Thoracic aorta (tissue), 2 donors: ENCODE results near the gene REM2. TPM values are rescaled to one million over a fixed set of nuclear protein-coding genes. Genes with fewer than 3 reads are reported as not detected.
A peak's percentile ranks its signal among the peaks of the same experiment; 100 is the strongest.
"Not testable (repeated sequence)": the region's sequence is repeated elsewhere in the genome, so short reads cannot be mapped to it uniquely, and the experiment has no call there.

Experiments
- ATAC-seq: fragments of 150-250 bp; one replicate; pipeline ENCODE4 v1.8.0; 2017; ENCODE audit warnings: low read depth; ENCODE audit not compliant: insufficient number of reproducible peaks, low FRiP score
- DNase-seq: peaks from one replicate; pipeline ENCODE4 v3.0.0-alpha.2; 2020; ENCODE audit warnings: low spot score
- H3K27ac ChIP-seq, 2 donors: fragments of 200-600 bp; sonication (generic); 1 replicate in 1 of 2; 2 replicates in 1 of 2; pipeline ENCODE4 v1.5.1; 2016; ENCODE audit warnings: mild to moderate bottlenecking in 2 of 2, moderate library complexity in 2 of 2
- H3K27me3 ChIP-seq: fragments of 200-600 bp; sonication (generic); replicated peaks from 2 replicates; pipeline ENCODE4 v1.6.0; 2016; ENCODE audit warnings: mild to moderate bottlenecking; ENCODE audit not compliant: insufficient read depth
- H3K36me3 ChIP-seq: fragments of 200-600 bp; sonication (generic); one replicate; pipeline ENCODE4 v1.5.1; 2016
- H3K4me1 ChIP-seq, 2 donors: fragments of 200-600 bp; sonication (generic); 1 replicate in 1 of 2; 2 replicates in 1 of 2; pipeline versions ENCODE4 v1.5.1 to v1.6.0; 2016; ENCODE audit warnings: low read depth in 2 of 2, mild to moderate bottlenecking in 1 of 2; ENCODE audit not compliant: control insufficient read depth in 1 of 2
- H3K4me3 ChIP-seq: fragments of 200-600 bp; sonication (generic); 2 replicates; pipeline ENCODE4 v1.5.1; 2016; ENCODE audit warnings: mild to moderate bottlenecking
- H3K9me3 ChIP-seq: fragments of 200-600 bp; sonication (generic); 2 replicates; pipeline ENCODE4 v1.5.1; 2016
- CTCF ChIP-seq: fragments of 200-600 bp; sonication (generic); IDR thresholded peaks from one replicate; pipeline ENCODE4 v1.5.1; 2019; ENCODE audit warnings: antibody characterized with exemption
- total RNA-seq, 2 donors: library from RNA; depleted of rRNA; stranded (reverse); fragments of >200 nt; gene quantifications; one replicate each; pipeline versions ENCODE4 v1.1.0 to v1.2.3, GENCODE V29; 2016

REM2 gene
- total RNA-seq, 2 donors from 2014 or later, result 0.28 TPM; not detected in 1

- Histone ChIP-seq H3K4me1 (peaks cover 57 to 88% of the 10 kb centered on the region in 2 donors), H3K36me3 (peaks cover 20% of the 10 kb centered on the region), H3K27me3 (no peaks in the 10 kb centered on the region), H3K9me3 (no peaks in the 10 kb centered on the region), H3K4me3 (peak overlapping the region; percentile 46), H3K27ac (peak overlapping the region; percentile 91 to 96)
- TF ChIP-seq CTCF, result no peak
- DNase-seq, result peak; percentile 25
- no peak for ATAC-seq
Measured at GRCh38 chr14:22849212-22849819, 33.7 kb upstream of the REM2 start.

- H3K27me3 ChIP-seq, result no peaks in the 10 kb centered on the region
- peak; percentile 86 for DNase-seq
- peak overlapping the region; percentile 91 to 96 for H3K27ac ChIP-seq
- TF ChIP-seq CTCF, result no peak
- peaks cover 2% of the 10 kb centered on the region for H3K36me3 ChIP-seq
- H3K9me3 ChIP-seq, result no peaks in the 10 kb centered on the region
- H3K4me1 ChIP-seq, result peaks cover 54 to 70% of the 10 kb centered on the region in 2 donors
- H3K4me3 ChIP-seq, result no peak overlapping the region
- ATAC-seq, result peak; percentile 35
Measured at GRCh38 chr14:22850944-22851764, 31.9 kb upstream of the REM2 start.

GRCh38 chr14:22852178-22852577 is 30.8 kb upstream of the REM2 start:
- DNase-seq, H3K27me3 ChIP-seq, H3K36me3 ChIP-seq, ATAC-seq, H3K4me3 ChIP-seq, H3K9me3 ChIP-seq: not testable (repeated sequence)
- Histone ChIP-seq H3K27ac (peak overlapping the region in 1 of 2 donors; percentile 91), H3K4me1 (peaks cover 44 to 60% of the 10 kb centered on the region in 2 donors)

GRCh38 chr14:22852599-22852939 is 30.5 kb upstream of the REM2 start:
- DNase-seq, result no peak
- H3K36me3 ChIP-seq, result no peaks in the 10 kb centered on the region
- no peak for ATAC-seq

GRCh38 chr14:22852940-22853767 is 29.9 kb upstream of the REM2 start:
- peak overlapping the region; percentile 67 for H3K4me3 ChIP-seq
- no peaks in the 10 kb centered on the region for H3K27me3 ChIP-seq
- H3K36me3 ChIP-seq, result no peaks in the 10 kb centered on the region
- TF ChIP-seq CTCF, result peak; percentile 93
- H3K27ac ChIP-seq, result peak overlapping the region in 1 of 2 donors; percentile 91
- H3K4me1 ChIP-seq, result peaks cover 38 to 55% of the 10 kb centered on the region in 2 donors
- peak; percentile 84 for DNase-seq
- ATAC-seq, result no peak
- no peaks in the 10 kb centered on the region for H3K9me3 ChIP-seq

More at GRCh38 chr14:22852599-22852939, 30.5 kb upstream of the REM2 start:
- no peaks in the 10 kb centered on the region for H3K27me3 ChIP-seq
- peaks cover 43 to 59% of the 10 kb centered on the region in 2 donors for H3K4me1 ChIP-seq
- H3K4me3 ChIP-seq, result no peak overlapping the region
- H3K9me3 ChIP-seq, result no peaks in the 10 kb centered on the region
- no peak for TF ChIP-seq CTCF
- peak overlapping the region in 1 of 2 donors; percentile 91 for H3K27ac ChIP-seq

GRCh38 chr14:22854296-22854695 is 28.7 kb upstream of the REM2 start:
- H3K36me3 ChIP-seq, H3K27ac ChIP-seq, ATAC-seq, H3K9me3 ChIP-seq, H3K4me3 ChIP-seq, DNase-seq, H3K27me3 ChIP-seq: not testable (repeated sequence)
- H3K4me1 ChIP-seq, result peaks cover 30 to 52% of the 10 kb centered on the region in 2 donors
